Measurements from ENCODE around the gene SMAD7.
A peak's percentile ranks its signal among the peaks of the same experiment; 100 is the strongest.

The SMAD7 gene

DNA sequence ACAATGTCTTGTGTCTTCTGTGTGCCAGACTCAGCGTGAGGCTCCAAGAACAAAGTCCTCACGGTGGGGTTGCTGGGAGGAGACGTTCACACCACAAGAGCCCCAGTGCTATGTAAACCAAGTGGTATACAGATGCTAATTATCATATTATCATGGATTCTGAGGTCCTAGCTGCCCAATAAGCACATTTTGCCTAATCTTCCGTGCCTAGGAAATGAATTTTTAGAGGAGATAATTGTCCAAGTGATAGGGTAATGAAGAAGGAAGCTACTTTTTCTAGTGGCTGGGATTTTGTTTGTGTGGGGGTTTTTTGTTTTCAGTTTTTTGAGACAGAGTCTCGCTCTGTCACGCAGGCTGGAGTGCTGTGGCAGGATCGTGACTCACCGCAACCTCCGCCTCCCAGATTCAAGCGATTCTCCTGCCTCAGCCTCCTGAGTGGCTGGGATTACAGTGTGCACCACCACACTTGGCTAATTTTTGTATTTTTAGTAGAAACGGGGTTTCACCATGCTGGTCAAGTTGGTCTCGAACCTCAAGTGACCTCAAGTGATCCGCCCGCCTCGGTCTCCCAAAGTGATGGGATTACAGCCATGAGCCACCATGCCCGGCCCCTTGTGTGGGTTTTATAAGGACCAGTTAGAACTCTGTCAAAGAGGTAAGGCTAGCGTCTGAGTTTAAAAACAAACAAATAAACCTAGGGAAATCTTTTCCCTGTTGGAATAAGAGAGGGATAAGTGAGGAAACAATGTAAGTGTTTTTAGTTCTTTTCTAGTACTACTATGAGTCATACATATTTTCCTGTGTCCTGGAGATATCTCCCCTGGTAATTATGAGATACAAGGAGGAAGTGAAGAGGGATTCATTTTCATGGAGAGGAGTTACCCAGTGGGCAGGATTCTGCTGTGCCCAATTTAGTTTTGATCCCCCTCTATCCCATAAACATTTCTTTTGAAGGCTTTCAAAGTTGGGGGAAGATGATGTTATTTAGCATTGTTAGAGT, 9.5 kb upstream of the SMAD7 start:
- no peak for DNase-seq (ENCODE audit: low read depth)

DNA sequence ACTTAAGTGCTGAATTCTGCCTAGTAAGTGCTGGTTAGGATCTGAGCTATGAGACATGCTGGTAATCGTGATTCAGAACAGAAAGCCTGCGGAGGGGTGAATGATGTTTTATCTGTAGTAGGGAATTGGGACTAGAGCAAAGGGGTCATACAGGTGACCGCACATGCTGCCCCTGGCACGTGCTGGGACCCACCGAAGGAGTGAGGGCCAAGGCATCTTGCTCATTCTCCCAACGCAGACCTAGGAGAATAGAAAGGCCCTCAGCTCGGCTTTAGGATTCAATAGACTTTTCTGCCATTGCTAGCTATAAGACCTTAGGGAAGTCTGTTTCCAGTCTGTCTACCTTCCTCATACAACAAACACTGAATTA, 8.8 kb upstream of the SMAD7 start:
- DNase-seq (ENCODE audit: low read depth): no peak

DNA sequence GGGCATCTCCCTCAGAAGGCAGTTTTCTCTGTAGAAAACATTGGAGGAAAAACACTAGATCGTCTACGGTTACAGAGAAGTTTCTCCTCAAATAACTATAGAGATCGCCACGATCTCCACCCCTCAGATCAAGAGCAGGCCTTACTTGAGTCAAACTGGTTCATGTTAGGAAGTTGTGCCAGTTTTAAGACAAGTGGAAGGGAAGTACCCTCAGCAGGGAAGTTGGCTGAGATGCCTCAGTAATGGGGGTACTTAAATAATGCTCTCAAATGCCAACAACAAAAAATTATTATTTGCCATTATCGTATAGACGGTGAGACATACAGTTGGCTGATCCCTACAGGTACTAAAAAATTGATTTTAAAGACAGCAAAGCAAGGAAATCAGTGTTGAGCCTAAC, 8.2 kb upstream of the SMAD7 start:
- no peak for DNase-seq (ENCODE audit: low read depth)

DNA sequence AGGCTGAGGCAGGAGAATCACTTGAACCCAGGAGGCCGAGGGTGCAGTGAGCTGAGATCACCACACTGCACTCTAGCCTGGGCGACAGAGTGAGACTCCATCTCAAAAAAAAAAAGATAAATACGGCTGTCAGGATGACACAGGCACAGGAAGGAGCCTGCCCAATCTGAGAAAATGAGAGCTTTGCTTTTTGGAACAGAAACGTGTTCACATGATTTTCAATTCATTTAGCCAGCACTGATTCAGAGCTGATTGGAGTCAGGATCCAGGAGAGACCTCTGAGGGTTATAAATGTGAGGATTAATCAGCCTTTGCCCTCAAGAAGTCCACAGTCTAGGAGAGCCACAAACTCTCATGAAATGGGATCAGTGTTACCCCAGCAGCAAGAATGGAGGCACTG, 6.9 kb upstream of the SMAD7 start:
- no peak for DNase-seq (ENCODE audit: low read depth)

DNA sequence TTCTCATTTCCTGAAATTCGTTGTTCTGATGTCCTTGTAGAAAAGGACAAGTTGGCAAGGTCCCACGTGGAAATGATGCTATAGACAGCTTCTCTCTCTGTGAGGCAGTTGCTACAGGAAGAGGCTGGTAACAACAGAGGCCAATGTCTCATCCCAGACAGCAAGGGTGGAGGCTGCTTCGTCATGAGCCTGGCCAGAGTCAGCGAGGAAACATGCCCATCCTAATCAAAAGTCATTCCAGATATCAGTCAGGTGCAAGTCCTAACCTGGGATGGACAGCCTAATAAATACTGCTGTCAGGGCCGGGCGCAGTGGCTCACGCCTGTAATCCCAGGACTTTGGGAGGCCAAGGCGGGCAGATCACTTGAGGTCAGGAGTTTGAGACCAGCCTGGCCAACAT, 6.4 kb upstream of the SMAD7 start:
- no peak for DNase-seq (ENCODE audit: low read depth)

DNA sequence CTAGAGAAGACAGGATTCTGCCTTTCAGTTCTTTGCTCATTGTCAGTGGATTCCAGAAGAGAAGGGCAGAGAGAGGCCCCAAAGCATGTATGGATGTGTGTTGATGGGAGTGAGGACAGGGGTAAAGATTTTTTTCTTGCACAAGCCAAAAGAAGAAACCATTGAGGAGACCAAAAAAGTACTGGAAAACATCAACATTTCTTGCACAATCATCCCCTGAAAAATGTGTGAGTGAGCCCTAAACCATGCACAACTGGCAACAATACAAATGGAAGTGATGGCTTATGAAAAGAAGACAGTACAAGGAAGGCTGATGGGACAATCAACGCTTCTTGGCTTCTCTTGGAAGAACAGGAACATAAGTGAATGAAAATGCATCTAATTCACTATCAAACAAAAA, 5.6 kb upstream of the SMAD7 start:
- DNase-seq (ENCODE audit: low read depth): no peak

DNA sequence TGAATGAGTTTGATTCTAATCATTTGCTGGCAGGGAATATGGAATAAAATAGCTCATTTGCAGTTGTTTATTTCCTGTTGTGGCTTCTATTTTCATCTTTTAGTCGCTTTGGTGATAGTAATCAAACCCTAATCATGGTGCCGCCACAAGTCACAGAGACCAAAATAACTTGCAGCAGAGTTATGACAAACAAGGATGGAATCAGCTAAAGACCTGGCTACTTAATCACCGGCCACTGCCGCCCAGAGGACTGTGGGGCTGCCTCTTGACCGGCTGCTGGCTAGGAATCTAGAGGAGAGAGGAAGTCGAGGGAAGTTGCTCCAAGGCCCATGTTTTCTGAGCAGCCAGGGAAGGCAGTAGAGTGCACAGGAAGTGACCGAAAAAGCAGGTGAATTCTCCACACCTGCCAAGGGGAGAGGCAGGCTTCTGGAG, 5.1 kb upstream of the SMAD7 start:
- DNase-seq (ENCODE audit: low read depth): no peak

DNA sequence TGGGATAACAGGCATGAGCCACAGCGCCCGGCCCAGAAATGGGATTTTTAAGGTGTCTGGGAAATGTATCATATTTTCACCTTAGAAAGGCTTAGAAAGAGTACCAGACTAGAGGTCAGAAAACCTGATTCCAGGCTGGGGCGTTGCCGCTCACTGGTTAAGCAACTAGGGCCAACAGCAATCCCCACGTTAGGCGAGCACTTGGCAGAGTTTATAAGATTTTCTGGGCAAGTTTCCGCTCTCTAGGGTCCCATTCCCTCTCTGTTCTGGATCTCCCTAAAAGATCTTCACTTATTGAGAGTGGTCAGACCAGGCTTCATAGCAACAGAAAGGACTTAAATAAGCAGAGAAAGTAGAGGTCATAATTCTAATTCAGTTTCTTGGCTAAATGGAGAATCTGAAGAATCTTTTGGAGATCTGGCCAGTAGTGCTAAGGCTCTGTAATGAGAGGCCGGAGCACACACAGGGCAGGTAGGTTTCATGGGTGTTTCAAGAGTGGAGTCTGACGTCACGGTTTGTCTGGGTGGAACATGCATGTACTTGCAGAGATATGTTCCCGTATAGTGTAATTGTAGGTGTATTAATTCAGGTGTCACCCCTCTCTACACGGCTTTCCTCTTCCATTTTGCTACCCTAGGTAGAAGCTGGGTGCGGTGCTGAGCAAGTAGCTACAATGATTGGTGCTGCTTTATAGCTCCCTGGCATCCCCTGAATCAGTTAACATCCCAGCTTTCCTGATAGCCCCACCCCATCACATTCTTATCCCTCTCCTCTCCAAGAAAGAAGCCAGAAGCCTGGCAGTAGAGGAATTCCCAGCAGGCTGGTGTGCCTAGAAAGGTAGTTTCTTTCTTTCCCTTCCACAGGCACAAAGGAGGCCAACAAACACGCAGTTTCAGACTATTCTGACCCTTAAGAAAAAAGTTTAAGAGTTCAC, 4.4 kb upstream of the SMAD7 start:
- DNase-seq (ENCODE audit: low read depth): no peak

DNA sequence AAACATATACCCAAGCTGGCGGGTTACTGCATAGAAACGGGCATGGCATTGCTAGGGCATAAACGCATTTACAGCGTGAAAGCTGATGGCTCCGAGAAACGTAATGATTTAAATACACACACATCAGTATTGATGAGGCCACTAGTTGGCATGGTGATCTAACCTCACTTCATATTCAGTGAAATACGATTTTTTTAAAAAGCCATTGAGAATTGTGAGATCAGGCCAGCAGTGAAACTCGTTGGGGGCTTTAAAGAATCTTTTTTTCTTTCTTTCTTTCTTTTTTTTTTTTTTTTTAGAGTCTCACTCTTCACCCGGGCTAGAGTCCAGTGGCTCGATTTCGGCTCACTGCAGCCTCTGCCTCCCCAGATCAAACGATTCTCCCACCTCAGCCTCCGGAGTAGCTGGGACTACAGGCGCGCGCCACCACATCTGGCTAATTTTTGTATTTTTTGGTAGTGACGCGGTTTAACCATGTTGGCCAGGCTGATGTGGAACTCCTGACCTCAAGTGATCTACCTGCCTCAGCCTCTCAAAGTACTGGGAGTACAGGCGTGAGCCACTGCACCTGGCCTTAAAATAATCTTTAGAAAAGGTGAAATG, 2.4 kb upstream of the SMAD7 start:
- DNase-seq (ENCODE audit: low read depth): no peak

DNA sequence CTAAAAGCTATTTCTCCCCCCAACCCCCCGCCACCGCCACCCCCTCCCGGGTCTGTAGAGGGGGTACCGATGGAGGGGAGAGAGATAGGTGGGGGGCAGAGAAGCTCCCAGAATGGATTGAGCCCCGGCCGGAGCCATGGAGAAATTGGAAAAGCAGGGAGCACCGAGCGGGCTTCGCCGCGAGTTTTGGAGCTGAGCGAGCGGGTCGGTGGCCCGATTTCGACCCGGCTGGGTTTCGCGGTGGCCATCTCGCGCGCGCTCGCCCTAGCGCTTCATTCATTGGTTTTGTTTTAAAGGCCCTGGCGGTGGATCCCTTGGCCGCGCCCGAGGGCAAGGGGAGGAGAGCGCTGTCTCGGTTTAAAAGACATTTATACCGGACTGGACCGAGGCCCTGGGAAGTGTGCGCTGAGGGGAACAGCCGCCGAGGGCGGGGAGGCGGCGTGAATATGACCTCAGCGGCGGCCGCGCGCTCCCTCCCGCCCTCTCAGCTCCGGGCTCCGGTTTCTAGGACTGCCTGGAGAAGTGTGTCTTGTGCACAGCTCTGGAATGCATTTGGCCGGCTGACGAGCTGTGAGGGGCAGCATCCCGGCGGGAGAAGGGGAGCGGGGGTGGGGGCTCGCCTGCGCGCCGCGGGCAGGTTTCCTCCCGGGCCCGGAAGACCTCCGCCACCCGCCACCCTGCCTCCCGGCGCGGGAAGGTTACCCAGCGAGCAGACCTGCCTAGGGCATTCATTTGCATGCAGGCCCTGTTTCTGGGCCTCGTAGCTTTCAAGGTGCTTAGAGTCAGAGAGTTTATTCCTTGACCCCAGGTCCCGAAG, 1.7 kb upstream of the SMAD7 start:
- DNase-seq (ENCODE audit: low read depth): no peak

DNA sequence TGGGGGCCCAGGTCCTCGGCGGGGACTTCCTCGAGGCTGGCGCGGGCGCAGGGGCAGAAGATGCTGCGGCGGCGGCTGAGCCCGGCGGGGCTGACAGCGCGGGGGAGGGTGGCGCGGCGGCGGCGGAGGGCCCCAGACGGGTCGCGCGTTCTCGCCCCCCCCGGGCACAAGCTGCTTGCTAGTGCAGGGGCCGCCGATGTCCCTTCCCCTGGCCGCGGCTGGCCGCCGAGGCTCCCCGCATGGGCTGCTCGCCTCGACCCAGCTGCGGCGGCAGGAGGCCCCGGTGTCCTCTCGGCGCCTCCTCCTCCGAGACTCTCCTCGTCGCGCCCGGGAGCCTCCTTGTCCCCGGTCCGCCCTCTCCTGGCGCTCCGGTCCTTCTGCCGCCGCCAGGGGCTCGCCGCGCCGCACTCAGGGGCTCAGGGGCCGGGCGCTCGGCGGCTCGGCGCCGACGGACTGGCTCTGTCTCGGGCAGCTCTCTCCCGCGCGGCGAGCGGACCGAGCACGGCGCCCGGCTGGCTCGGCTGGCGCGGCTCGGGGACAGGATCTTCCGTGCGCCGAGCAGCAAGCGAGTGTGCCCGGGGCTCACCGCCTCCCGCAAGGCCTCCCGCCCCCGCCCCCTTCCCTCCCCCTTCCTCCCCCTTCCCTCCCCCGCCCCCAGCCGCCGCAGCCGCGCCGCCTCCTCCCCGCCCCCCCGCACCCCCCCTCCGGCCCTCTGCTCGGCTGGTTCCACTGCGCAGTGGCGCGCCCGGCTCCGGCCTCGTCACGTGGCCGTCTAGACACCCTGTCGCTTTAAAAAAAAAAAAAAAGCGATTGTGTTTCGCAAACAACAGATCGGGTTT, 902 bp upstream of the SMAD7 start:
- DNase-seq (ENCODE audit: low read depth): peak; percentile 60

DNA sequence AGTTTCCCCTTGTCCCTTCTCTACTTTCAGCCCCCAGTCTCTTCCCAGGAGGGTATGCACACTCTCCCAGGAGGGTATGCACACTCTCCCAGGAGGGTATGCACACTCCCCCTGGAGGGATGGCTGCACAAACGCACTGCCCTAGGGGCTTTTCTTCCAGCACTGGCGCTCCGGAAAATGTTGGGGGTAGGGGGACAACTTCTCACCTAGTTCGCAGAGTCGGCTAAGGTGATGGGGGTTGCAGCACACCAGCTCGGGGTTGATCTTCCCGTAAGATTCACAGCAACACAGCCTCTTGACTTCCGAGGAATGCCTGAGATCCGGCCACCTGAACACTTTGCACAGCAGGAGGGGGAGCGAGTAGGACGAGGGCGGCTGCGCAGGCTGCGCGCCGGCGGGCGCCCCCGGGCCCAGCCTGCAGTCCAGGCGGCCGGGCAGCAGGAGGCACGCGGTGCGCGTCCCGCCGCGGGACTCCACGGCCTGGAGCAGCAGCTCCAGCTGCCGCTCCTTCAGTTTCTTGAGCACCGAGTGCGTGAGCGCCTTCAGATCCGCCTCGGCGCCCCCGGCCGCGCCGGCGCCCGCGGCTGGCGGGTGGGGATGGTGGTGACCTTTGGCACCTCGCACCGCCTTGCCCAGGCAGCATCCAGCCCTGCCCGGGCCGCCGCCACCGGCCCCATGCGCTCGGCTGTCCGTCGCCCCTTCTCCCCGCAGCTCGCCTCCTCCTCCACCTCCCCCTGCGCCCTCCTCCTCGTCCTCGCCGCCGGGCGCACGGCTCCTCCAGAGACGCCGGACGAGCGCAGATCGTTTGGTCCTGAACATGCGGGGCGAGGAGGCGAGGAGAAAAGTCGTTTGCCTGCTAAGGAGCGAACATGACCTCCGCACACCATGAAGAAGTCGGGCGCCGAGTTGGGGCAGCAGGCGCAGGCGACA, 894 bp downstream of the SMAD7 start:
- DNase-seq (ENCODE audit: low read depth): no peak

DNA sequence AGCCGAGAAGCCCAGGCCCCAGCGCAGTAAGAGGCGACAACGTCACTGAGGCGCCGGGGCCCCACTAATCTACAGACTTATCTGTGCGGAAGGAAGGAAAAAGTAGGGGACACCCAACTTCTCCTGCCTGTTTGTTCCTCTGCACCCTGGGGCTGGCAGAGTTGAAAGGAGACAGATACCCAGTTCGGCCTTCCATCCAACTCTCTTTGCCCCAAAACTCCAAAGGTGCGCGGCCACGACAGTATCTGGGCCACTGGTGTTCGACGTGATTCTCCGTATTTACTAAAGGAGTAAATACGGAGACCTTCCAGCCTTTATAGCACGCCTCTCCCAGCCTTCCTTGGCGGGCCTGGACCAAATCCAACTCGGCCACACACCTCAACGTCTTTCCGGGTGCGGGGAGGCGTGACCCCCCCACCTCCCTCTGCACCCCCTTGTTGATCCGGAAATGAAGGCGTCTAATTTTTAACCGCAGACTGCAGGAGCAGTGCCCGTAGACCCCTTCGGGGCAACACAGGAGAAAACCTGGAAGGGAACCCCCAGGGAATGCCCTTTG, 1.6 kb downstream of the SMAD7 start:
- no peak for DNase-seq (ENCODE audit: low read depth)

DNA sequence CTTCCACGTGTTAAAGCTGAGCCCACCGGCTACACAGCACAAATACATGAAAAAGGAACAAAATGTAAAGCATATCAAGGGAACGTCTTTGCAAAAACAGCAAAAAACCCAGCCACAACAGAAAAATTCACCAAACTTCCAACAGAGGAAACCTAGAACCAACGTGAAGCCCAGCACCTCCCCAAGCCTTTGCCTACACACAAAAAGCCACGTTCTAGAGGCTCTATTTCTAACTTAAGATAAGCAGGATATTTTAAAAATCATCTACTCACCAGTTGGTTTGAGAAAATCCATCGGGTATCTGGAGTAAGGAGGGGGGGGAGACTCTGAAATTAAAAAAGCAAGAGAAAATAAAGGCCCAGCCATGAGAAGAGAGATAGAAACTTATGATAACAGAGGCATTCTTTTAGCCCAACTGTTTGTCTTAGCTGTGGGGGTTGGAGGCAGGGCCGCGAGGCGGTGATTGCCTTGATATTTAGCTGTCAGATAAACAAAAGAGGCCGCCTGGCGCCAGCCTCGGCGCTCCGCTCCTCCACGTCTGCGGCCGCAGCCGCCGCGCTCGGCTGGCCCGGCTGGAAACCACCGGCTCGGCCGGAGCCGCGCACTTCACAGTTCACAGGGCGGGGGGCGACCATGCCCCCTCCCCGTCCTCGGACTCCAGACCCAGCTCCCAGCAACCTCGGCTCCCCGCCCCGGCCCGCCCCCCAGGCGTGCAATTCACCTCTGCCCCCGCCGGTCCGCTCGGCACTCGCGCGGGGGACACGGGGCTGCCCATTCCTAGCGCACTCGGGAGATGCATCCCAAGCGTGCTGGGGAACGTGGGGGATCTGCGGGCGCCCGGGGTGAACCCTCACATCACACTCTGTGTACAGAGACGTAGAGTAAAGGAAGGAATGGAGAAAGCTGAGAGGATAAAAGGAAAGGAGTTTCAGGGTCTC, 2.4 kb downstream of the SMAD7 start:
- DNase-seq (ENCODE audit: low read depth): no peak

DNA sequence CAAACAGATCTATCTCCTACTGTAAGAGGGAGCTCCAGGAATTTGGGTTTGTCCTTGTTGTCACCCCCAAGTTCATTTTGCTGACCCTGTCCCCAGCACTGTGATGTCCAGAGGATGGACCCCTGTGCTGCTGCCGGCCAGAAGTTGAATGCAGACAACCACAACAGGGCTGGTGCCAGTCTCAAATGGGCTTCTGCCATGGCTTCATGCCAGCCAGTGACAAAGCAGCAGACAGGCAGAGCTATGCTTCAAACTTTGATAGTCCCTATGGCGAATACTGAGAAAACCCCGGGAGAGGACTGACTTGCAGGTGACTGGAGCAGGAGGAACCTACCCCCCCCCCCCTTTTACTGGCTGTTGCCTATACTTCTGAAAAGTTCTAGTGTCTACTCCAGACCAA, 3.2 kb downstream of the SMAD7 start:
- no peak for DNase-seq (ENCODE audit: low read depth)

DNA sequence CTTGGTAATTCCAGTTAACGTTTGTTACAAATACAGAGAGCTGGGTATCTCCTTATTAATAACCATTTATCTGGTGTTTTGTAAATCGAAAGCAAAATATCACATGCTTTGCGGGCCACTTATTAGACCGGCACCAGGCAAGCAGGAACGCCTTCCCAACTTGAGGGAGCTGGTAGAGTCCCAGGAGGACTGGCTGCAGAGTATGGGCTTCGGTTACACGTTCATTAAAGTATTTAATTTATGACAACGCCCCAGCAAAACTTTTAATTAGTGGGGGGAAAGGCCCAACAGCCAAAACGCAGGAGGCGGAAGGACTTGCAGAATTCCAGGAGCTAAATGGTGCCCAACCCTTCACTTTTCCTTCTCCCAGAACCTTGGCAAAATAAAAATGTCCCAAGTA, 3.7 kb downstream of the SMAD7 start:
- DNase-seq (ENCODE audit: low read depth): no peak

DNA sequence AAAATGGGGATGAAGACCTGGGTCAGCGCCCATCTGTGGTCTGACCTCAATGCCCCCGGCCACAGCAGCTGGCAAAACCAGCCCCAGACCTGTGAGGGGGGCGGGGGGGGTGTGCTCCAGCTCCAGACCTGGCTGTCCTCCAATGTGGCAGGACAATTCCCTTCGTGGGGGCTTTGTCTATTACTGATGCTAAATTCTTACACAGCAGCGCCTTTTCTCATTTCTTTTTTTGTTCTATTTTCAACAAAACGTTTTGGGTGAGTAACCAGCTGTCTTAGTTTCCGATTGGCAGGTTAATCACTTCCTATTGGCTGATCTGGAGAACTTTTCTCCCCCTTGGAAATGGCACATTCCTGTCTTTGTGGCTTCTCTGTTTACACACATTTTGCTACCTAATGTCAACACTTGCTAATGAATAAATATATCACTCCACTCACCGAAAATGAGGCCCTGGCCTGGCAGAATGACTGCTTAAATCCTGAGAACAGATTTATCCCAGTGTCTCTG, 4.4 kb downstream of the SMAD7 start:
- no peak for DNase-seq (ENCODE audit: low read depth)

DNA sequence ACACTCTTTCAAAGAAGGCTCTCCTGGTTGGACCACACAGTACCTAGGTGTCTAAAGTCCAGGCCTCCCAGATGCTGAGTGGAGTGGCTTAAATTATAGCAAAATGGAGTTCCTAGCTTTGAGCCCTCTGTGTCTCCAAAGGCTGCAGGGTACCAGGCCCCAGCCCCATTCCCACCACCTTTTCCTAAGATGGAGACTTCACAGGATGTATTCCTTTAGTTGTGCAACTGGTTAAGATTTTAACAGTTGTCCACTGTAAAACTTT, 4.9 kb downstream of the SMAD7 start:
- DNase-seq (ENCODE audit: low read depth): no peak
